ENCODE data around the gene TOLLIP.

TOLLIP gene

DNA sequence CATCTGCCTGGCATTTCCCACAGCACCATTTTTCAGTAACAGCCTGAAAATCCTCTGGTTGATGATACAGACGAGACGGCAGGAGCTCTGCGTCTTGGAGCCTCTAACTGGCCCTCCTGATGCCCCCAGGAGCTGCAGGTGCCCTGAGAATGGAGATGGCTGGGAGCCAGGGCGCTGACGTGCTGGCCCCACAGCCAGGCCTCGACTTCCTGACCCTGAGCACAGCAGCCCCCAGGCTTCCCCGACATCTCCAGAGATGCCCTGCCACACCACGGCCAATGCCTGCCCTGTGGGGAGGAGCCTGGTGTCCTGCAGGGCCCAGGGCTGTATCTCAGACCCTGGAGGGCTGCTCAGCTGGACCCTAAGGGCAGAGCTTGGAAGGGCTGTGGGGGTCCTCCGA, 21.5 kb downstream of the TOLLIP start:
- no peak for TF ChIP-seq CTCF (IDR thresholded peaks at IDR 0.05; ENCODE audit: low read depth, low read length, missing control alignments)
- no peak overlapping the region for H3K4me3 ChIP-seq (replicated peaks; ENCODE audit: low read depth, low read length)
- DNase-seq (ENCODE audit: extremely low read depth, low read depth), result no peak

DNA sequence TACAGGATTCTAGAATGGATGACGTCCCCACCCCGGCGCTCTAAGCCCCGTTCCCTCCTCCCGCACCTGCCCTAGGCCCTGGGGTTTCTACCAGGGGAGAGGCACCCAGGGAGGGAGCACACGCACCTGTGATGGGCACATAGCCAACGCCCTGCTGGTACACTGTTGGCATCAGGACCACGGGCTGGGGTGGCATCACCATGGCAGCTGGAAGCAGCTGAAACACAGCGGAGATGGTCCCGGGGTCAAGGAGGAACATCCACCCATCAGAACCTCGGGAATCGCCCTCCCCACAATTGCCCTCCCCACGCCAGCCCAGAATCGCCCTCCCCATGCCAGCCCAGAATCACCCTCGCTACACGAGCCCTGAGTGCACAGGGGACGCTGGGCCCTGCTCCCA, 23.6 kb downstream of the TOLLIP start:
- H3K4me3 ChIP-seq (replicated peaks; ENCODE audit: low read depth, low read length), result no peak overlapping the region
- DNase-seq (ENCODE audit: extremely low read depth, low read depth), result no peak
- no peak for TF ChIP-seq CTCF (IDR thresholded peaks at IDR 0.05; ENCODE audit: low read depth, low read length, missing control alignments)

DNA sequence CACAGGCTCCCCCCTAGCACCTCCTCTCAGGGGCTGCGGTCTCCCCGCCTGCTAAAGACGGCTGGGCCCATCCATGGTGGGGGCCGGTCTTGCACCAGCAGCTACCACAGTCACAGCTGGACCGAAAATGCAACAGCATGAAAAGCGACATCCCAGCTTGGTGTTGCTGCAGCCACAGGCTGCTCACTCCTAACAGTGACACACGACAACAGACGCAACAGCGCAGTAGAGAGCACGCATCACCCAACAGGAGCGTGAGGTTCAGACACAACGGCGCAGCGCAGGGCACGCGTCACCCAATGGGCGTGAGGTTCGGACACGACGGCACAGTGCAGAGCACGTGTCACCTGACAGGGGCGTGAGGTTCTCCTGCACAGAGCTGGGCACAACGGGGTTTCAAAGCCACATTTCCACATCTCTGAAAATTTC, 24.1 kb downstream of the TOLLIP start:
- TF ChIP-seq CTCF (IDR thresholded peaks at IDR 0.05; ENCODE audit: low read depth, low read length, missing control alignments), result no peak
- DNase-seq (ENCODE audit: extremely low read depth, low read depth), result no peak
- H3K4me3 ChIP-seq (replicated peaks; ENCODE audit: low read depth, low read length), result no peak overlapping the region

DNA sequence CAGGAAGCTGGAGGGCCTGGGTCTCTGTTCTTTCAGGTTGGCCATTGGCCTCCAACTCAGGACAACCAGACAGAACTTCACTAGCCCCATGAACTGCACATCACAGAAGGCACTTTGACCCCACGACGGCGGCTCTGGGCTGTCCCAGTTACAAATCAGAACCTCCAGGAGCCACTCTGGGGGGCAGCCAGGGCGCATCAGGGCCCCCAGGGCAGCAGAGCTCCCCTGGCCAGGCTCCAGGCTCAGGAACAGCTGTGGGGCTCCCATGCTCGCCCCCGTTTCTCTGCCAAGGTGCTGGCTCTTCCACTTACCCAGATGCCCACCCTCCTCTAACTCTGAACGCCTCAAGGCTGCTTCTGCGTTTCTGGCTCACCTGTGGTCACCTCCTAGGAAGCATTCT, 25.5 kb downstream of the TOLLIP start:
- no peak overlapping the region for H3K4me3 ChIP-seq (replicated peaks; ENCODE audit: low read depth, low read length)
- DNase-seq (ENCODE audit: extremely low read depth, low read depth), result no peak
- TF ChIP-seq CTCF (IDR thresholded peaks at IDR 0.05; ENCODE audit: low read depth, low read length, missing control alignments), result no peak

DNA sequence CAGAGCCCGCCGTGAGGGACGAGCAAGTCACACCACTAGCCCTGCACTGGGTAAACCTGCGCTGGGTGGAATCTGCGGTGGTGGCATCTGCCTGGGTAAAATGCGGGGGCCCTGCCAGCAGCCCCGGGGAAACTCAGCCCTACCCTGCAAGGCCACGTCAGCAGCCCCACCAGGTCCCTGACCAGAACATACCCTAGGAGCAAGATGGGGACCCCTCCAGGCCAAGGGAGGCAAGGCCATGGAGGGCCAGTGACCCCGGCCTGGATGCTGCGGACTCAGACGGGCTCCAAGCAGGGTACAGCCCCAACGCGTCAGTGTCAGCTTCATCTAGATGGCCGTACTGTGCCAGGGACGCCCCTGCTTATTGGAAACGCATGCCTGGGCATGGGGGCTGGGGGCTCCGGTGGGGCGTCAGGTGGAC, 26.3 kb downstream of the TOLLIP start:
- DNase-seq (ENCODE audit: extremely low read depth, low read depth), result no peak
- H3K4me3 ChIP-seq (replicated peaks; ENCODE audit: low read depth, low read length), result no peak overlapping the region
- TF ChIP-seq CTCF (IDR thresholded peaks at IDR 0.05; ENCODE audit: low read depth, low read length, missing control alignments), result no peak

DNA sequence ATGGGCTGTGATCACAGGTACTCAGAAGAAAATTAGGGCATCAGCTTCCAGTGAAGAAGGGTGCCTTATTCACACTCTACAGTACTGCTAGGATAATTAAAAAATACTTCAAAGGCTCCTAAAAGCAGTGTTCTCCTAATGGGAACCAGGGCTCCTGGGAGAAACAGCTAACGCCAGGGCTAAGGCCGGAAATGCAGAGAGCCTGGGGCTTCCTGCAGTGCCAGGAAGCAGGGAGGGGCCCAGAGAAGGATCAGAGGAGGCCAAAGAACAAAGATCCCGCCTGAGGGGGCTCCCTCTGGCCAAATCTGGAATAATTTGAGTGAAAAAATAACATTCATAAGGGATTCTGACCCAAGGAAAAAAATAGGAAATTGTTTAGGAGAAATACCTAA, 27.5 kb downstream of the TOLLIP start:
- no peak for DNase-seq (ENCODE audit: extremely low read depth, low read depth)
- no peak for TF ChIP-seq CTCF (IDR thresholded peaks at IDR 0.05; ENCODE audit: low read depth, low read length, missing control alignments)
- no peak overlapping the region for H3K4me3 ChIP-seq (replicated peaks; ENCODE audit: low read depth, low read length)

DNA sequence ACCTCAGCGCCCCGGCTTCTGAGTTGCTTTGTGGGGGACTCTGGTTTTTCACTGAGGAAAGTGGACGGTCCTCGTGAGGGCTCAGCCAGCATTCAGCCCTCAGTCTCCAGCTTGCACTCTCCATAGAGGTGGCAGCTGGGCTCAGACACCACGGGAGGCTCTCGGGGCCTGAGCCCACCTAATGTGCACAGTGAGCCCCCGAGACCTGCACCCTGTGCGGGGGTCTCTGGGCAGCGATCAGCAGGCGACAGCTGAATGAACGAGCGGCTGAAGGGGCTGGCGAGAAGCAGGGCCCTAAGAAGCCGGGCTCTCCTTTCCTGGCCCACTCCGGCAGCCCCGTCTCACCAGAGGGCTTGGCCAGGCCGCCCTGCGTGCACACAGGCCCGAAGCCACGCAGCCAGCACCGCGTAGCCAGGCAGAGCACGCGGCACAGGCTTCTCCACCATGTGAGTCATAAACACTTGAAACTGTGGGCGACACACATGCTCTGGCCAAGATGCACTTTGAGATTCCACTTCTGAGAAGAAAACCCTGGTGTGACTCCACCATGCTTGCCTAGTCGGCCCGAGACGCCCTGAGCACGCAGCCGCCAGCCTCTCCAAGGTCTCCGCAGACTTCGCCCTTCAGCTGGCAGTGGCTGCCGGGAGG, 28.0 kb downstream of the TOLLIP start:
- no peak for DNase-seq (ENCODE audit: extremely low read depth, low read depth)
- H3K4me3 ChIP-seq (replicated peaks; ENCODE audit: low read depth, low read length), result no peak overlapping the region
- TF ChIP-seq CTCF (IDR thresholded peaks at IDR 0.05; ENCODE audit: low read depth, low read length, missing control alignments), result no peak

All from HFF-Myc (cell line).